DMS53 (cell line): ENCODE measurements around the gene PPM1L.

Source experiments
- DNase-seq: peaks from one replicate; lab custom pipeline; 2025; lab: John Stamatoyannopoulos, UW

Gene PPM1L

DNA sequence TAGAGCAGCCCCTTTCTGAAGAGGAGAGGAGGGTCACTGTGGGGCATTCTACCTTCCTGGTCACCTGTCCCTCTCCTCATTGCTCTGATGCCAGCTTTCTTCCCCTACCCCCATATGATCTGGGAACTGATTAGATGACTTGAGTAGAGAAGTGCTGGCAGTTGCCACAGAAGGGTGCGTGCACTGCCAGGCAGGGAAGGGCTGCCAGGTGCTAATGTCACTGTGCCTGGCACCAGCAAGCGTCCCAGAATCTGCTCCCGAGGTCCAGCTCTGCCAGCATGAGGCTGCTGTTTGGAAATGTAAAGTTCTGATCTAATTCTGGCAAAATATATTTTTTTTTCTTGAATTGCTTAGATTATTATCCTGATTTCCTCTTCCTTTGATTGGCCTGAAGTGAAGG, 52.8 kb downstream of the PPM1L start:
- no peak for DNase-seq

DNA sequence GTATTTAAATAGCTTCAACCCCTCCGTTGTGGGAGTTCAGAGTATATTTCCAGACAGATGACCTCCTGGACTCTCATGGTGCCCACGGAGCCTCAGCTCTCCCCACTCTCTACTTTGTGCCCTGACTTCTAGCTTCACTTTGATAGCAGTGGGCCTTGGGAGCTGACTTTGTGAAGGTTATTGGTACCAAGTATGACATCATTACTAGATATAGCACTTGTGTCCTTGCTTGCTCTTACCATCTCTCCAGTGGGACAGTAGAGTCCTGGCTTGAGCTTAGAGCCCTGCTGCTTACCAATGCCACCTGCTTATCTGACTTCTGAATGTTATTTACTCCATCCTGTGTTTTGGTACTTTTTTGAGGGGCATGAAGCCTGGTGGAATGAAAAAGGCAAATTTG, 53.4 kb downstream of the PPM1L start:
- DNase-seq, result no peak

DNA sequence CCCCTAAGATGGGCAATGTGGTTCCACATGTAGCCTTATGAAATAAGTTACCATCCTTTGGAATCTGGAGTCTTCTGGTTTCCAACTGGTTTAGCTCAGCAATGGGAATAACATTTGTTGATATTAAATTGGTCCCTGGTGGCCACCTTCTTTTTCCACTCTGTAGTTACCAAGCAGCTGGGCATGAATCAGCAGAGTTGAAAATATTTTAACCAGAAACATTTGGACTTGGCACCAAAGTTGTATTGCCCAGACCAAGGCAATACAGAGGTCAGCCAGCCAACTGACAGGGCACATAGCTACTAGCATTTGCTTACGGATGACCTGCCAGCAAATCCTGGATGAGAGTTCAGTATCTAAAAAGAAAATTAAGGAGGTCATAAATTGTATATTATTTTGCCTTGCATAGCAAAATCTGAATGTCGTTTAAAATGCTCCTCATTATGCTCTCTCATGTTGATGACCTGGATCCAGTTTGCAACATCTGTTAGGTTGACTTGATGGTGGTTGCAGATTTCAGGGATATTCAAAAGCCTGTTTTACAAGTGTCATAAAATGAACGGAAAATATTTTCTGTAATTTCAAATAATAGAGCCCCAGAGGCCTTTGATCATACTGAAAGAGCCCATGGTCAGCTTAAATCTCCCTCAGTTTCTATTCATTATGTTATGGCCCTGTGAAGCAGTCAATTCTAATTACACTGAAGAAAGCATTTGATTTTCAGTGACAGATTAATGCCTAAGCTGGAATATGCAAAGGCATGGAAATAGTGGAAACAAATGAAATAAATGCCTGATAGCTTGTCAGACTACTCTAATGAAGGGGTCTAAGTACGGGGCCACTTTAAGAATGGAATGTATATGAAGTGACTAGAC, 54.6 kb downstream of the PPM1L start:
- DNase-seq, result no peak

DNA sequence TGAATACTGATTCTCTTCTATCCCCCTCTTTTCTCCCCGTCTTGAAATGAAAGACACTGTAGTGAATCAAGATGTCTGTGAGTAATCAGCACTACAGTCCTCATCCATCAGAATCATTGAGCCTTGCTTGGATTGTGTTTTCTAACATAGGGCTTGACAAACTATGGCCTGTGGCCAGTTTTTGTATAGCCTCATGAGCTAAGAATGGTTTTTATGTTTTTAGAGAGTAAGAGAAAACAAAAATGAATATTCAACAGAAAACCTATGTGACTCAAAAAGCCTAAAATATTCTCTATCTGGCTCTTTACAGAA, 55.2 kb downstream of the PPM1L start:
- DNase-seq, result no peak

DNA sequence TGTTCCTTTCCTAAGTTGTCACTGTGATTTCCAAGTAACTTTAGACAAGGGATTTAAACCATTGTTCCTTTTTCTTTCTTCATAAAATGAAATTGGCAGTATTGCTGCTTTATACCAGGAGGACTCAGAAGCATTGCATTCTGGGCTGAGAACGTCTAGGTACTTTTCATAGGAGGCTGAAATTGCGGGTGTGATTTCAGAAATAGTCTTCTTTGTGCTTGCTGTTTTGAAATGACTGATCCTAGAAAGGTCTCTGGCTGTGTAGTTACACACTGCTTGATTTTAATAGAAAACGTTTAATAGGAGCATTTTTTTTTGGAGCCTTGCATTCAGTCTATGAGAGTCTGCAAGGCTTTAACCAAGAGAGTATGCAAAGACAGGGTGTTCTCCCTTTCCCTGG, 56.3 kb downstream of the PPM1L start:
- no peak for DNase-seq

DNA sequence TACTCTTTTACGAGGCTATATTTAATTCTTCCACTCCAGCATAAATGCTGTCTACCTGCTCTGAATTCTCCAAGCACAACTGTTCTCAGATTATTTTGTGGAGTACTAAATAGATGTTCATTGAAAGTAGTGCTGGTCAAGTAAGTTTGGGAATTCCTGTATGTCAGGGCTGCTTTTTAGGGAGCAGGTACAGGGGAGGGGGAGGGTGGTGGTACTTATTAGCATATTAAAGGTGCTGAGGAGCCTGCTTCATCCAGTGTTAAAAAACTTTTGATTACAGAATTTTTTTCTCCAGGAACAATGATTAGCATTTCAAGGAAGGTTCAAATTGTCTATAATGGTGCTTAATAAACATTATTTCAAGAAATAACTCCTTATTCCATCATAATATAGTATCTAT, 59.2 kb downstream of the PPM1L start:
- DNase-seq, result no peak

DNA sequence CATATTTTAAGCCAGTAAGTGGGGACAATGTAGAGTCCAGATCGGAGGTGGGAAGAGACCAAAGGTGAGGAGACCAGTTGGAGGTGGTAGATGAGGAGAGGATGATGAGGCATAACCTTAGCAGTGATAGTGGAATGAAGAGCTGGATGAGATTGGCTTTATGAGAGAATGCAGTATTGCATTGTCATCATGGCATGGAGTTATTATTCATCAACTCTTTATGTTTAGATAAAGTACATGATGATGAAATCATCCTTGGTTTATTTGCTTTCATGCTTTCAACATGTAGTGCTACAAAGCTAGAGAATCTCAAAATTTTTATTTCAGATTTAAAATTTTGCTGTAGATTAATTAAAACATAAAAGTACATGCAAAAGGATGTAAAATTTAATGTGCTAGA, 64.0 kb downstream of the PPM1L start:
- DNase-seq, result no peak

DNA sequence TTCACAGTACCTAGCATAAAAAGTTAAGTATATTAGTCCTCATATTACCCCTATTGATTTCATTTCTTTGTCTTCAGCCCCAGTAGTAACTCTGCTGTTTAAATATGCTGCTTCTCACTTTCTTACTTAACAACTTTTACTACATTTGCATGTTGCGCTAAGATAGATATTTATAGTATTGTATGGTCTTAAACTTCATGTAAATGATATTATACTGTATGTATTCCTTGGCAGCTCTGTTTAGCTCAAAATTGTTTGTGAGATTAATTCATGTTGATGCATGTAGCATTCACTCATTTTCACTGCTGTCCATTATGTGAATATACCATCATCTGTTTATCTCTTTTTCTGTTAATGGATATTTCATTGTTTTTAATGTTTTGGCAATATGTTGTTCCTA, 64.4 kb downstream of the PPM1L start:
- DNase-seq, result no peak

DNA sequence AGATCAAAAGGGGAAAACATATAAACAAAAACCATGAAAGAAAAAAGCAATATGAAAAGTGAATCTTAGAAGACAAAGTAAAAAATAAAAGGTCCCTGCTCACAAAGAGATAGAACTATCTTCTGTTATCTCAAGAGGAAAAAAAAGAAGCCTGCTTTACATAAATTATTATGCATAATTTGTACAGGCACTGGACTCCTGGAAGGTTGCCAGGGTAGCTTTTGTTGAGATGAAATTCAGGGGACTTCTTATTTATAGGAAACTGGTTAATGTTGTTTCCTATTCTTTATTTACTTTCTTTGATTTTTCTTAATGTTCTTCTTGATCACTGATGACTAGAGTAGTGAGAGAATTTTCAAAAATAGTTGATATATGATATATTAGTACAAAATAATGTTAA, 66.9 kb downstream of the PPM1L start:
- no peak for DNase-seq

DNA sequence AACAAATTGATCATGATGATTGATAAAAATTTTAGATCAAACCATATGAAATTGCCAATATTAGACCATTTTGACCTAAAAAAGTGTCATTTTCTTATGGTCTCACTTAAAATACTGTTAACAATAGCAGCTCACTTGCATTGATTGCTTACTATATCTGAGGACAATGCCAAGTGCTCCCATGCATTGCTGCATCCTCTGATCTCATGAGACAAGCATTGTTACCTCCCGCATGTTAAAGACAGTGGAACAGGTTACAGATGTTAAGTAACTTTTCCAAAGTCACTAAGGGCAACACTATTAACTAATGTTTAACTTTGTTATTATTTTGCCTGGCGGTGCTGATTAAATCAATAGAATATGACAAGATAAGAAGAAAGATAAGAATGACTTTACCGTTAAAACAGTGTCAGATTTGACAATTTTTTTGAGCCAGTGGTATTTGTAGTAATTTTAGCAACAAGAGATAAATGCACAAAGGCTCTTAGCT, 69.3 kb downstream of the PPM1L start:
- no peak for DNase-seq

DNA sequence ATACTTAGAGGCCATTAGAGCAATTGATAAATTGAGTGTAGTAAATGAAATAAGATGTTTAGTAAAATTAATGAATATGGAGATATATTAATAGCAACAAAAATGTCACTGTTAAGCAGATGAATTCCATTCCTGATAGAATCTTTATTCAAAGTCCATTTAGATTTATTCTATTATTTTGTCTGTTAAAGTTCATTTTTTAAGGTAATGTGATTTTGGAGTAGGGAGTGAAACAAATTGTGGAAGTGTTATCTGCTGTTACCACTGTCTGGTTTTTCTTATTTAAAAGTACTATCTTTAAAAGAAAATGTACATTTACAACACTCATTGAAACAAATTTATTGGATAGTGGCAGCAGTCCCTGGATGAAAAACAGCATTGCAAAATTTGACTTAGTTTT, 70.4 kb downstream of the PPM1L start:
- DNase-seq, result no peak

DNA sequence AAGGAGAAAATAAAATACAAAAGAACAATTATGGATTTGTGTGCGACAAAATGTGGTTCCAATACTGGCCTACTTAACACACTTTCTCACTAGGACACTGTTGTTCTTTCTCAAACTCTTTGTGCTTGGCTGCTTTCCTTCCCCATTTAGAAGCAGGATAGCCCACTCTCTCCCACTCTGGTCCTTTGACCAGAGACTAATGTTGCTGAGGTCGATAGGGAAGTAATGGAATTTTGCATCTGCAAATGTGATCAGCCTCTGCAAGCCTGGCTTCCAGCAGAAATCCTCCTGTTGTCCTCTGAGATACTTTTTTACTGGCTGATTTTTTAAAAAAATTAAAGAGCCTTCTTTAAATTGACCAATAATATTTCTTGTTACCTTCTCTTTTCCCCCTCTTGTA, 71.0 kb downstream of the PPM1L start:
- no peak for DNase-seq

DNA sequence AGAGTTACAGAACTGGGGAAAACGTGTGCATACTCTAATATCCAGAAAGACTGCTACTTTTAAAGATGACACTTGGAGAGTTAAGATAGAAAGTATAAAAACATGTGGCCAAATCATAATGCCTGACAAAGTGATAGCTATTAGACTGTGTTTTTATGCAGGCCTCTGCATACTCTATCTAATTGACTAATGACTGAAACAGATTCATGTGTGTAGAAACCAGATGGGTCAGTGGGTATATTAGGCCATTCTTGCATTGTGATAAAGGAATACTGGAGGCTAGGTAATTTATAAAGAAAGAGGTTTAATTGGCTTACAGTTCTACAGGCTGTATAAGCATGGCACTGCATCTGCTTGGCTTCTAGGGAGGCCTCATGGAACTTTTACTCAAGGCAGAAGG, 71.5 kb downstream of the PPM1L start:
- no peak for DNase-seq

DNA sequence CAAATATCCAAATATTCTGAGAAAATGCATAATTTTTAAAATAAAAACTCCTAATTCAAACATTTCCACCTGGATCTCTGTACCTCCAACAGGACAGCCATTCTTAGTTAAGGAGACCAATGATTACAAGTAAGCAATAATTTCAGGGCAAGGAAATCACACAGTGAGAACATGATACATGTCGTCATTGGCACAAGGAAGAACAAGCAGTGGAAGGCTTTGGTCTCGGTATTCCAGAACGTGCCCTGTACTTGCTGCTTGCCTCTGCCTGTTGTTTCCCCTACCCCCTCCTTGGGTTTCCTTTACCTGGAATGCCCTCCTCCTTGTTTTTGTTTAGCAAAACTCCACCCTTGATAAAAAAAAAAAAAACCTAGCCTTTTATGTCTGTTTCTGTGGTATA, 72.8 kb downstream of the PPM1L start:
- no peak for DNase-seq

DNA sequence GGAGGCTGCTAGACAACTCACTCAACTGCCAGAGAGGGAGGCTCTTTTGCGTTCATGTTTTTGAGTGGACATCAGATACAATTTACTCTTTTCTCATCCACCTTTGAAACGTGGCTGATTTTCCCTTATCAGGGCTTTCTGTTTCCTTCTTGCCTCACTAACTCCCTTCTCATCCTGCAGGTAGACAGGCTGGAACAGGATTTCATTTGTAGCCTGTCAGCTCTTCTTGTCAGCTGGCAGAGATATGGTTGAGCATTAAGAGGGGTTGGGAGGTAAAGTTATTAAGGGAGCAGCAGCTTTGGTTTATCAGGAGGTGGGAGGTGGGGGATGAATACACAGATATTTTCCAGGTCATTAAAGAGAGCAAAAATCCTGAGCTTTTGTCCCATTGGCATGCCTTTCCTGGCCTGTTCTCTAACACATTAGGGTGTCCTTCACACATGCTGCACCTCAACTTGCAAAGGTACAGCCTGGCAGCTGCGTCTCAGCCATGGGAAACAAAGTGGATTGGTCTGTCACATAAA, 73.5 kb downstream of the PPM1L start:
- DNase-seq, result no peak

DNA sequence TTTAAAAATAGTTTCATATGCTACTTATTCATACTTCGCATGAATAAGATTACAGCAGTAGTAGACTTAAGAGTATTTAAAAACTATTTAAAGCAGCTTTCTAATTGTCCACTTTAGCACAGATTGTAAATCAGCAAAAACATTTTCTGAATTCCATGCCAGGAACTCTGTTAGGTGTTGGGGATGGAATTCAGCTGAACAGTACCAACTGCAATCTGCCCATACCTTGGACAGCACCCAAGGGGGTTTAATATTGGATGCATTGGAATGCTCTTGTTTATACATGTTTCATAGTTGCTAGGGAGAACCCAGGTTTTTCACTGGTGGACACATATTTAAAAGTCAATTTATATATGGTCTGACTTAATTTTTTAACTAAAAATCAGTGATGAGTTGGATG, 74.8 kb downstream of the PPM1L start:
- no peak for DNase-seq

DNA sequence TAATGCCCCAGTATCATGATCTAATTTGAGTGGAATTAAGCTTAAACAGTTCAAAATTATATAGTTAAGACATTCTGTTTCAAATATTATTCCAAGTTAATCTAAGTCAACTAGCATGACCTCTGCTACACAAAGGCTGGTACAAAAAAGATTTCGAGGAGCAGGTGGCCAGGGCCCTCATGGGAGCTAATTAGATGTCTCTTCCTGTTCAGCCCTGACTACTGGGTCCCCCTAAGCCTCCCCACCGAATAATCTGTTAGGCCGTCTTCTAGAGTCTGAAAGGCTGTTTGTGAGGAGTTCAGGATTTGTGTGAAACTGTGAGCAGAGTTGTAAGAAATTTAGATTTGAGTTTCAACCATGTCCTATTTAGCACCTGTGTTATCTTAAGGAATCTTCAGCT, 75.4 kb downstream of the PPM1L start:
- no peak for DNase-seq

DNA sequence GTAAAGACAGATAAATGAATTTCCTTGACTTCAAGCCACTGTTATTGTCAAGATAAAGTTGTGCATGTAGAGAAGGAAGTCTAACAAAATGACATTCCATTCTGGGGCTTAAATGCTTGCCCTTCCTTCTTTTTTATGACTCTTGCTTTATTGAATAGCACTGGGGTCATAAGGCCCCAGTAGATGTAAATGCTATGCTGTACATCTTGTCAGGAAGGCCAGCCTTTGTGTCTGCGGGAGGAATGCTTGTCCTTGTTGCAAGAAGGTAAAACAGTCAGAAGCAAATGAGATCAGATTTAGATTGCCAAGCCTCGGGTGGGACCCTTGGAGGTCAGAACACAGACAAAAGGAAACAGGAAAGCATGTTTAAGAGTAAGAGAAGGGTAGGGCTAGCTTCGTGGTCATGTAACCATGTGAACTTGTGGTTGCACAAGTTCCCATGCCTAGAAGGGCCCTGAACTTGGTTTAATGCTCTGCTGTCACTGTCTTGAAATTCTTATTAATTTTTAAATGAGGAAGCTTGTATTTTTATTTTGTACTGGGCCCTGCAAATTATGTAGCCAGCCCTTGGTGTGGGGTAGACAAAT, 81.5 kb downstream of the PPM1L start:
- no peak for DNase-seq

DNA sequence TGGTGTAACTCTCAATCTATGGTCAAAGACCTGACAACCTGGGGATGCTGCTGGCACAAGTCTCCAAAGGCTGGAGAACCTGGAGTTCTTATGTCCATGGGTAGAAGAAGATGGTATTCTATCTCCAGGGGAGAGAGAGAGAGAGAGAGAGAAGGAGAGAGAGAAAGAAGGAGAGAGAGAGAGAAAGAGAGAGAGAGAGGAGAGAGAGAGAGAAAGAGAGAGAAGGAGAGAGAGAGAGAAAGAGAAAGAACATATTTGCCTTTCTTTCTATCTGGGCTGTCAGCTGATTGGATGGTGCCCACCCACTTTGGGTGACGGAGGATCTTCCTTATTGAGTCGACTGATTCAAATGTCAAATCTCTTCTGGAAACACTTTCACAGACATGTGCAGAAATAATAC, 84.6 kb downstream of the PPM1L start:
- DNase-seq, result no peak

DNA sequence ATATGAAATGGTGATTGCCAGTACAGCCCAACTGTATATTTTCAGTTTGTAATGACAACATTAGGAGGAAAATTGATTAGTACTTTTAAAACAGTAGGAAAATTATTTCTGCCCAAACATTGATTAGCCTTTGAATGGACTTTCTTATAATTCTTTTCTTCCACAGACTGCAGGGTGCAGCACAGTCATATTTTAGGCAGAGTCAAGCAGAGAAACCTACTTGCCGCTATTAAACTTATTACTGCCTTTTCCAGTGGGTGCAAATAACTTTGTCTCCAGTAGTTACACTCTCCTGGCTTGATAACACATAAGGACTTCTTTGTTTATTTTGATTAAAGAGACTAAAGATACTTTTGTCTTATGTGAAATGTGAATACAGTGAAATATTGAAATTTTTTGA, 85.4 kb downstream of the PPM1L start:
- DNase-seq, result no peak

DNA sequence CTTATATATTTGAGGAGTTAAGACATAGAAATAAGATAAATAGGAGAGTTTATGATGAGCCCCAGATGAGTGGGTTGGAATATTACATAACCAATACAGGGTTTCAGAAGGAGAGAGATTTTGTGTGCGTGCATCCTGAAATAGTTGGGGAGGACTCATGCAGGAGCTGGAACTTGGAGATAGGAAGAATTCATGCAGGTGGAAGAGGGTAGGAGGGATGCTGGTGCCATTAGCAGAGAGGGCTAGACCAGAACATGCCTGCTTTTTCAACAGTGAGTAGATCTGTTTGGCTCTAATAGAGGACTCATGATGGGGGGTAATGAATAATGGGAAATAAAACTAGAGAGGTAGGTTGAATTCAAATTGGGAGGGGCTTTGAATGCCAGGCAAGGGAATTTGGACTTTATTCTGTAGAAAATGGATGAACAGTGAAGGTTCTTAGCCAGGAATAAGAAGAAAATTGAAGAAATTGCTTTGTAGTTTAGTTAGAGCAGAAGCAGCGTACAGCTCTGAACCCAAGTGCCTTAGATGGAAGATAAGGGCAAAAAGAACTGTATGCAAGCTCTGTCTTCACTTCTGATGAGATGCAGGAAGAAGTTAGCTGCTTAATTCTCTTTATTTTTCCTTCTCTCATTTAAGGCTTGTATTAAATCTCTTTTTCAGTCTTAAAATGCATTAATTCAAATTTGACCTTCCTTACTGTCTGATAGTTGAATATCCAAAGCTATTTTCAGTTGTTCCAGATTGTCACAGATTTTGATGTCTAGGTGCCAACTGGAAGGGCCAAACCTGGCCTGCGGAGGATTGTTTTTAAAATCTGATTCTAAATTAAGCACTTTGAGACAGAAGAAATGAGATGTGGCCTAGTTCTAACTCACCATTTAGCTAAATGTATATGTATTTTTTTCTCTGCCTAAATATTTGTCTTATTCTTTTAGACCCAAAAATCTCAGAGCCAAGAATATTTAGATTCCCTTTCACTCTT, 86.3 kb downstream of the PPM1L start:
- no peak for DNase-seq

DNA sequence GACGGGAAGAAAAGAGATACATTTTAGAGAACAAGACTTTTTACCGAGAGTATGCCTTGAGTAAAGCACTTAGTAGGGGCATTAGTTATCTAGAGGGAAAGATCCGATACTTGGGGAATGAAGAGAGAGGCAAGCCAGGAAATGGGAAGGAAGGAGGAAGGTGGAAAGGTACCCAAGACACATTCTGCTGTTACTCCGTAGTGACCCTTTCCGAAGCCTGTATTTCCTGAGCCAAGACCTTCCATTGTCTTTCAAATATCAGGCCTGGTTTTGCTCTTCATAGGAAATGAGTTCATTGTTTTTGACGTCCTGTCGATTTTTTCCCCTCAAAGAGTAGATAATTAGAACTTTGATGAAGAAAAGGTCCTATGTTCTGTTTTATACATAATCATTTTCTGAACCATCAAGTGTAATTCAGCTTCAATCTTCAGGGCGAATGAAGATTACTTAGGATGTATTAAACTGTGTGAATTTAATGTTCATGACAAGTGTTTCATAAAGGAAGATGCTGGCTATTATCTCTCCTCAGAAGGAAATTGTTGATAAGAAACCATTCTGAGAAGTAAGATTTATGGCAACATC, 95.7 kb downstream of the PPM1L start:
- no peak for DNase-seq
